Measurements from ENCODE around the gene FPGS.

DNA sequence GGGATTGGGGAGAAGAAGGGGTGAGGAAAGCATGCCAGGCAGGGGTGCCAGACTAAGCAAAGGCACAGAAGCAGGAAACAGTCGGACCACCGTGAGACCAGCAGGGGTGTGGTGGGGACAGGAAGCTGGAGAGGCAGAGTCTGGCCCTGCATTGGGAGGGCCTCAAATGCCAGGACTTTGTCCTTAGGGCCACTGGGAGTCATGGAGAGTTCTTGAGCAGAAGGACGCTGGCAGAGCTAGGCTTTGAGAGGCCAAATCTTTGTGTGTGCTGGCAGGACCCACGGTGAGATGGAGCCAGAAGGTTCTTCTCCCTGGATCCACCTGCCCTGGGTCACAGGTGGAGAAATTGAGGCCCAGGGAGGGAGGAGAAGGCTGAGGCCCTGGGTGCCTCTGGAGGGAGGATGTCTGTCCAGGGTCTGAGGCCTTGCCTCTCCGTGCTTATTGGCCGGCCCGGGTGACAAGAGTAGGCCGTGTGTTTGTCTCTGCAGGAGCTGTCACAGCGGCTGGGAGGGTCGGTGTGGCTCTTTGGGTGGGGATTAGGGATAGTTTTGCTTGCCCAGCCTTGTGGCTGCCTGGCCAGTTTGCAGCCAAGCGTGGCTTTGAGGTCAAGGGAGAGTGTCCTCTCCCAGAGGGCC lies 53.5 kb downstream of the FPGS start:
- no peak for TF ChIP-seq POLR2A (IDR thresholded peaks at IDR 0.05)
- TF ChIP-seq, protein P1, sequence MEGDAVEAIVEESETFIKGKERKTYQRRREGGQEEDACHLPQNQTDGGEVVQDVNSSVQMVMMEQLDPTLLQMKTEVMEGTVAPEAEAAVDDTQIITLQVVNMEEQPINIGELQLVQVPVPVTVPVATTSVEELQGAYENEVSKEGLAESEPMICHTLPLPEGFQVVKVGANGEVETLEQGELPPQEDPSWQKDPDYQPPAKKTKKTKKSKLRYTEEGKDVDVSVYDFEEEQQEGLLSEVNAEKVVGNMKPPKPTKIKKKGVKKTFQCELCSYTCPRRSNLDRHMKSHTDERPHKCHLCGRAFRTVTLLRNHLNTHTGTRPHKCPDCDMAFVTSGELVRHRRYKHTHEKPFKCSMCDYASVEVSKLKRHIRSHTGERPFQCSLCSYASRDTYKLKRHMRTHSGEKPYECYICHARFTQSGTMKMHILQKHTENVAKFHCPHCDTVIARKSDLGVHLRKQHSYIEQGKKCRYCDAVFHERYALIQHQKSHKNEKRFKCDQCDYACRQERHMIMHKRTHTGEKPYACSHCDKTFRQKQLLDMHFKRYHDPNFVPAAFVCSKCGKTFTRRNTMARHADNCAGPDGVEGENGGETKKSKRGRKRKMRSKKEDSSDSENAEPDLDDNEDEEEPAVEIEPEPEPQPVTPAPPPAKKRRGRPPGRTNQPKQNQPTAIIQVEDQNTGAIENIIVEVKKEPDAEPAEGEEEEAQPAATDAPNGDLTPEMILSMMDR (IDR thresholded peaks at IDR 0.05), result no peak

Measured in prostate gland (tissue), 2 donors.